ENCODE results near the gene TTL.

The TTL gene

GRCh38 chr2:112588611-112589045 is 106.7 kb downstream of the TTL start:
- Histone ChIP-seq H3K27ac (ENCODE audit: low read length) (no peak overlapping the region), H3K4me1 (ENCODE audit: control insufficient read depth, low read depth, low read length) (peaks cover 6% of the 10 kb centered on the region), H3K9ac (ENCODE audit: low read length) (no peak overlapping the region), H3K27me3 (ENCODE audit: control insufficient read depth, insufficient read depth, low read length) (no peaks in the 10 kb centered on the region), H3K9me3 (ENCODE audit: control insufficient read depth, low read depth, low read length) (no peaks in the 10 kb centered on the region), H3K4me3 (ENCODE audit: low read length) (no peak overlapping the region), H3K36me3 (ENCODE audit: control insufficient read depth, low read depth, low read length) (peaks cover 6% of the 10 kb centered on the region)
